ENCODE data around the gene SNAPIN. TPM values are rescaled to one million over a fixed set of nuclear protein-coding genes. Genes with fewer than 3 reads are reported as not detected.

SNAPIN gene
- total and polyA plus RNA-seq, 9 of the 15 experiments (the other 6 are each of a cell fraction or from before 2014, with no cell fraction given): 11.2 to 43.9 (median 32.3) TPM

- TF ChIP-seq ETV1 (tag; conservative IDR thresholded peaks at IDR 0.05; ENCODE audit: low read depth) (no peak), ATF2 (CRISPR knock-in tag; IDR thresholded peaks at IDR 0.05) (no peak), ZNF77 (CRISPR knock-in tag; IDR thresholded peaks at IDR 0.05) (no peak), ZNF740 (CRISPR knock-in tag; IDR thresholded peaks at IDR 0.05) (peak; percentile 87; the same call in 1 of the 2 replicates), ZNF740 (tag; IDR thresholded peaks at IDR 0.05) (peak in 1 of 2 experiments; percentile 90; a peak in 2 of 4 replicates), CREB5 (CRISPR knock-in tag; IDR thresholded peaks at IDR 0.05) (no peak), RBM15 (IDR thresholded peaks at IDR 0.05; ENCODE audit: insufficient read depth, low read length) (no peak), SMAD1 (IDR thresholded peaks at IDR 0.05; ENCODE audit: low read depth, low read length, partially characterized antibody) (peak; percentile 4), ZNF263 (CRISPR knock-in tag; IDR thresholded peaks at IDR 0.05; ENCODE audit: borderline replicate concordance) (peak; percentile 81), HNRNPLL (IDR thresholded peaks at IDR 0.05; ENCODE audit: low read depth, low read length, poor library complexity, severe bottlenecking) (no peak), ILF3 (IDR thresholded peaks at IDR 0.05; ENCODE audit: borderline replicate concordance) (no peak), ZFP36 (IDR thresholded peaks at IDR 0.05; ENCODE audit: low read depth, low read length, partially characterized antibody) (no peak), TGIF2 (CRISPR knock-in tag; IDR thresholded peaks at IDR 0.05) (no peak), CBX1 (IDR thresholded peaks at IDR 0.05; ENCODE audit: low read depth) (no peak), BCLAF1 (IDR thresholded peaks at IDR 0.05; ENCODE audit: borderline replicate concordance in 1 of 2, control insufficient read depth in 1 of 2, low read depth in 2 of 2, low read length in 1 of 2) (no peak), E2F8 (IDR thresholded peaks at IDR 0.05; ENCODE audit: low read depth, partially characterized antibody) (no peak)
Measured at GRCh38 chr1:153627715-153628626, 30.5 kb upstream of the SNAPIN start, which contains the start of gene S100A1 (continued).

All from K562 (cell line).